K562 (cell line): ENCODE measurements around the gene TCF4. TPM values are rescaled to one million over a fixed set of nuclear protein-coding genes. Genes with fewer than 3 reads are reported as not detected.

Experiments used
- ATAC-seq: fragments of 200-7000 bp; cut with Tn5 transposase; 3 replicates; pipeline ENCODE4 v1.9.1; 2020; ENCODE audit warnings: moderate library complexity
- BruUV-seq: library from RNA; stranded (reverse); fragments of 400-500 nt; replicated peaks from 2 replicates; lab custom pipeline; 2021; lab: Mats Ljungman, UMichigan
- CTCF ChIA-PET: fragments of 300-600 bp; formaldehyde crosslinking; extraction: SDS; loops from one replicate; lab custom pipeline; 2021; ENCODE audit warnings: low intra/inter-chr PET ratio; lab: Yijun Ruan, JAX
- POLR2A ChIA-PET: fragments of 300-600, 350-650 bp; sonication (Branson Sonifier 250); formaldehyde crosslinking; extraction: SDS; loops from one replicate; lab custom pipeline; 2021; ENCODE audit warnings: antibody characterized with exemption, inconsistent platforms; lab: Yijun Ruan, JAX
- DNase-seq, 4 experiments: peaks; one replicate each; pipeline versions ENCODE4 v3.0.0 to v3.0.0-alpha.2; 2011 to 2018; ENCODE audit warnings: low spot score in 3 of 4, mixed read lengths in 3 of 4; ENCODE audit errors: extremely low read depth in 1 of 4
- FAIRE-seq: peaks from 2 replicates; lab custom pipeline; 2011; peaks lifted over from hg19 to GRCh38; lab: Jason Lieb, UNC
- H2AFZ ChIP-seq: 2 replicates; pipeline ENCODE4 v1.6.0; 2011; ENCODE audit warnings: low read depth, low read length, control low read depth, inconsistent platforms
- H3K27ac ChIP-seq: fragments of 200-600 bp; 3 replicates; pipeline ENCODE4 v1.8.0; 2011; ENCODE audit warnings: low read depth, mild to moderate bottlenecking, control low read depth, inconsistent platforms, low read length, moderate library complexity, mixed read lengths; ENCODE audit errors: extremely low read depth
- H3K27me3 ChIP-seq, 2 experiments: fragments of 300-600 bp in 1 of 2; 2 replicates in 1 of 2; 3 replicates in 1 of 2; pipeline versions ENCODE4 v1.6.0 to v1.8.0; 2011; ENCODE audit warnings: inconsistent platforms in 2 of 2, low read length in 2 of 2, mild to moderate bottlenecking in 1 of 2, mixed read lengths in 1 of 2, moderate library complexity in 1 of 2; ENCODE audit not compliant: control insufficient read depth in 2 of 2, insufficient read depth in 2 of 2
- H3K36me3 ChIP-seq: fragments of 300-600 bp; 3 replicates; pipeline ENCODE4 v1.8.0; 2011; ENCODE audit warnings: mild to moderate bottlenecking, low read length, inconsistent platforms; ENCODE audit not compliant: control insufficient read depth, insufficient read depth
- H3K4me1 ChIP-seq, 2 experiments: fragments of 200-600 bp in 1 of 2; replicated peaks in 1 of 2; 2 replicates in 1 of 2; 3 replicates in 1 of 2; pipeline versions ENCODE4 v1.5.1 to v1.8.0; 2011; ENCODE audit warnings: inconsistent platforms in 2 of 2, low read length in 2 of 2, mild to moderate bottlenecking in 1 of 2, mixed read lengths in 1 of 2, moderate library complexity in 1 of 2; ENCODE audit not compliant: control insufficient read depth in 2 of 2, insufficient read depth in 2 of 2
- H3K4me2 ChIP-seq: 2 replicates; pipeline ENCODE4 v1.6.1; 2011; ENCODE audit warnings: low read length, control low read depth, inconsistent platforms, mixed read lengths; ENCODE audit not compliant: insufficient read depth
- H3K4me3 ChIP-seq: fragments of 200-600 bp; sonication (generic), shearing (Covaris generic); 2 replicates; pipeline ENCODE4 v1.5.1; 2016; ENCODE audit warnings: control low read depth, inconsistent platforms
- H3K79me2 ChIP-seq: fragments of 200-600 bp; 3 replicates; pipeline ENCODE4 v1.8.0; 2011; ENCODE audit warnings: low read length, inconsistent platforms; ENCODE audit not compliant: control insufficient read depth, insufficient read depth
- H3K9ac ChIP-seq, 2 experiments: 2 replicates each; pipeline versions ENCODE4 v1.6.0 to v1.6.1; 2011; ENCODE audit warnings: low read depth in 2 of 2, low read length in 2 of 2, control low read depth in 1 of 2, inconsistent platforms in 1 of 2, mild to moderate bottlenecking in 1 of 2, mixed read lengths in 1 of 2; ENCODE audit not compliant: insufficient read depth in 1 of 2
- H3K9me1 ChIP-seq: one replicate; pipeline ENCODE4 v1.6.0; 2011; ENCODE audit warnings: inconsistent platforms, mild to moderate bottlenecking, low read length, moderate library complexity; ENCODE audit not compliant: control insufficient read depth, insufficient read depth
- H3K9me3 ChIP-seq: replicated peaks from 2 replicates; pipeline ENCODE4 v1.5.1; 2011; ENCODE audit warnings: low read depth, low read length, inconsistent platforms; ENCODE audit not compliant: control insufficient read depth, insufficient read depth
- H4K20me1 ChIP-seq: replicated peaks from 2 replicates; pipeline ENCODE4 v1.6.1; 2011; ENCODE audit warnings: low read length, inconsistent platforms, mixed read lengths; ENCODE audit not compliant: control insufficient read depth, insufficient read depth
- EGR1 ChIP-seq: fragments of 450-650 bp; conservative IDR thresholded peaks from 2 replicates; pipeline ENCODE4 v1.6.1; 2017; ENCODE audit warnings: mild to moderate bottlenecking
- HMBOX1 ChIP-seq: sonication (generic); IDR thresholded peaks from 2 replicates; pipeline ENCODE4 v1.6.1; 2016
- NCOA4 ChIP-seq: fragments of 450-650 bp; IDR thresholded peaks from 2 replicates; pipeline ENCODE4 v1.6.1; 2018; ENCODE audit warnings: mild to moderate bottlenecking; ENCODE audit not compliant: partially characterized antibody
- PTTG1 ChIP-seq: fragments of 450-650 bp; IDR thresholded peaks from 2 replicates; pipeline ENCODE4 v1.6.1; 2016; ENCODE audit warnings: low read depth, mild to moderate bottlenecking, missing genetic modification characterization, missing compliant biosample characterization
- RBM39 ChIP-seq: fragments of 200-400 bp; formaldehyde crosslinking; optimal IDR thresholded peaks from 2 replicates; pipeline ENCODE3; 2018; ENCODE audit warnings: low read depth, low read length
- TRIM25 ChIP-seq: fragments of 450-650 bp; IDR thresholded peaks from 2 replicates; pipeline ENCODE4 v1.7.0; 2016; ENCODE audit warnings: borderline replicate concordance
- ZNF354B ChIP-seq: fragments of 250-450 bp; sonication (Bioruptor Pico); IDR thresholded peaks from 2 replicates; pipeline ENCODE4 v1.4.0; 2020
- ZNF584 ChIP-seq: fragments of 200-800 bp; sonication (Bioruptor generic); IDR thresholded peaks from 2 replicates; pipeline ENCODE4 v1.6.1; 2016; ENCODE audit warnings: low read depth, mild to moderate bottlenecking, missing genetic modification characterization, missing compliant biosample characterization
- WGBS: fragments of 100-300 bp; shearing (Covaris generic); methylation state at CpG from one replicate; pipeline ENCODE4 v1.1.6; 2016; ENCODE audit warnings: low coverage, mixed read lengths; ENCODE audit not compliant: insufficient coverage; ENCODE audit errors: missing lambda C conversion rate; 5-methylcytosine and 5-hydroxymethylcytosine counted together
- in situ Hi-C: fragments of 300-500 bp; cut with MboI; formaldehyde crosslinking; loops from 4 replicates; pipeline ENCODE4 v1.15.0; 2018; ENCODE audit warnings: inconsistent platforms, mixed read lengths
- intact Hi-C: fragments of 100-400 bp; cut with micrococcal nuclease; formaldehyde crosslinking; loops from 2 replicates; pipeline ENCODE4 v1.14.2; 2022
- polyA plus RNA-seq, 8 experiments: library from polyadenylated mRNA; depleted of rRNA in 4 of 8; stranded (reverse) in 5 of 8; unstranded in 3 of 8; fragments of >200 nt; fragmentation: Nextera tagmentation in 2 of 8; fragmentation: Illumina TruSeq in 1 of 8; extraction: Ambion mirVana in 2 of 8; extraction: Trizol in 1 of 8; gene quantifications; 2 replicates each; pipeline versions ENCODE4 v1.2.1 to v1.2.3, GENCODE V29; 2011 to 2014; ENCODE audit warnings: inconsistent platforms in 1 of 8, missing spikeins in 1 of 8
- total RNA-seq, 7 experiments: library from RNA; depleted of rRNA in 6 of 7; stranded (reverse); fragments of >200 nt in 6 of 7; fragmentation: Illumina TruSeq in 2 of 7; extraction: Trizol in 2 of 7; gene quantifications; 2 replicates each; pipeline versions ENCODE4 v1.2.1 to v1.2.3, GENCODE V29; 2011 to 2021; ENCODE audit warnings: low replicate concordance in 1 of 7
- TF ChIP-seq, protein P1 (sequence below): sonication (generic); formaldehyde crosslinking; IDR thresholded peaks from 2 replicates; pipeline ENCODE4 v1.5.0; 2020; ENCODE audit warnings: missing genetic modification reagents
- TF ChIP-seq, protein P2 (sequence below): sonication (generic); formaldehyde crosslinking; IDR thresholded peaks from 2 replicates; pipeline ENCODE4 v1.8.0; 2022; ENCODE audit warnings: mild to moderate bottlenecking, missing genetic modification reagents
- TF ChIP-seq, protein P3 (sequence below): fragments of 250-450 bp; sonication (Bioruptor Pico); IDR thresholded peaks from 2 replicates; pipeline ENCODE4 v1.5.0; 2021; ENCODE audit warnings: mild to moderate bottlenecking, borderline replicate concordance

TCF4 gene
- total and polyA plus RNA-seq, 9 of the 15 experiments (the other 6 are each of a cell fraction or from before 2014, with no cell fraction given), result 4.8 to 24.7 (median 15.2) TPM

GRCh38 chr18:55499526-55499925 lies 88.5 kb downstream of the TCF4 start (continued):
- TF ChIP-seq TRIM25, result no peak
- no peak for TF ChIP-seq HMBOX1
- no peak for TF ChIP-seq NCOA4

DNA sequence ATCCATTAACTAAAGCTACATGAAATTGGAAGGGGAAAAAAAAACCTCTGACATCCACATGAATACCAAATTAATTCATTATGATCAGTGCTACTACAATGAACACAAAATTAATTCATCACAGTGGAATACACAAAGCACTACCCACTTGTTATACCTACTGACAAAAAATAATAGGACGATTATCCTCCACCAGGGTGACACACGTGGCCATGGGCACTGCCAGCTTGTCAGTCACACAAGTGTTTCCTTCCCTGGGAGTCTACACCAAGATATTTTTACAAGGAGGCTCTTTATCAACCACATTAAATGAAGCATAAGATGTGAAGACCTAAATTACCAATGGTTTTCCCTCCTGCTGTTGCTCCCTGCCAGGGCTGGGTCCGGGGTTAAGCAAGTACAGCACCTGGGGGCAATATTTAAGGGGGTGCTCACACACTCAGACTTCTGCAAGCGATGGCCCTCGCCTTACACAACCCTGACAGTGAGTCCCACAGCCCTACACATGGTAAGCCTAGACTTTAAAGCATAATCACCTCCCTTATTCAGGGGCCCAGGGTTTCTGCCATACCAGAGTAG lies 90.1 kb downstream of the TCF4 start:
- DNase-seq, result no peak
- Histone ChIP-seq H3K4me3 (no peak overlapping the region), H3K79me2 (no peaks in the 10 kb centered on the region), H3K27ac (no peak overlapping the region), H3K27me3 (no peaks in the 10 kb centered on the region), H3K9me3 (no peaks in the 10 kb centered on the region), H3K4me1 (no peaks in the 10 kb centered on the region; a peak in 1 of 5 replicates), H3K9ac (no peak overlapping the region), H2AFZ (no peak overlapping the region), H3K9me1 (no peaks in the 10 kb centered on the region), H3K36me3 (no peaks in the 10 kb centered on the region), H3K4me2 (no peak overlapping the region), H4K20me1 (no peaks in the 10 kb centered on the region; the same call in 1 of the 2 replicates)
- intact Hi-C loops (no loop called here), in situ Hi-C loops (no loop called here)
- WGBS, result 51% methylated on average over 5 of the region's 5 CpGs
- ChIA-PET CTCF (no interaction called here), POLR2A (no interaction called here)
- ATAC-seq, result no peak
- no TSS peak for BruUV-seq
- no peak for FAIRE-seq
- no peak for TF ChIP-seq PTTG1 (tag)
- TF ChIP-seq, protein P1, sequence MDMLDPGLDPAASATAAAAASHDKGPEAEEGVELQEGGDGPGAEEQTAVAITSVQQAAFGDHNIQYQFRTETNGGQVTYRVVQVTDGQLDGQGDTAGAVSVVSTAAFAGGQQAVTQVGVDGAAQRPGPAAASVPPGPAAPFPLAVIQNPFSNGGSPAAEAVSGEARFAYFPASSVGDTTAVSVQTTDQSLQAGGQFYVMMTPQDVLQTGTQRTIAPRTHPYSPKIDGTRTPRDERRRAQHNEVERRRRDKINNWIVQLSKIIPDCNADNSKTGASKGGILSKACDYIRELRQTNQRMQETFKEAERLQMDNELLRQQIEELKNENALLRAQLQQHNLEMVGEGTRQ (CRISPR knock-in tag), result no peak
- TF ChIP-seq, protein P2, sequence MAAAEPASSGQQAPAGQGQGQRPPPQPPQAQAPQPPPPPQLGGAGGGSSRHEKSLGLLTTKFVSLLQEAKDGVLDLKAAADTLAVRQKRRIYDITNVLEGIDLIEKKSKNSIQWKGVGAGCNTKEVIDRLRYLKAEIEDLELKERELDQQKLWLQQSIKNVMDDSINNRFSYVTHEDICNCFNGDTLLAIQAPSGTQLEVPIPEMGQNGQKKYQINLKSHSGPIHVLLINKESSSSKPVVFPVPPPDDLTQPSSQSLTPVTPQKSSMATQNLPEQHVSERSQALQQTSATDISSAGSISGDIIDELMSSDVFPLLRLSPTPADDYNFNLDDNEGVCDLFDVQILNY (CRISPR knock-in tag), result no peak
- TF ChIP-seq, protein P3, sequence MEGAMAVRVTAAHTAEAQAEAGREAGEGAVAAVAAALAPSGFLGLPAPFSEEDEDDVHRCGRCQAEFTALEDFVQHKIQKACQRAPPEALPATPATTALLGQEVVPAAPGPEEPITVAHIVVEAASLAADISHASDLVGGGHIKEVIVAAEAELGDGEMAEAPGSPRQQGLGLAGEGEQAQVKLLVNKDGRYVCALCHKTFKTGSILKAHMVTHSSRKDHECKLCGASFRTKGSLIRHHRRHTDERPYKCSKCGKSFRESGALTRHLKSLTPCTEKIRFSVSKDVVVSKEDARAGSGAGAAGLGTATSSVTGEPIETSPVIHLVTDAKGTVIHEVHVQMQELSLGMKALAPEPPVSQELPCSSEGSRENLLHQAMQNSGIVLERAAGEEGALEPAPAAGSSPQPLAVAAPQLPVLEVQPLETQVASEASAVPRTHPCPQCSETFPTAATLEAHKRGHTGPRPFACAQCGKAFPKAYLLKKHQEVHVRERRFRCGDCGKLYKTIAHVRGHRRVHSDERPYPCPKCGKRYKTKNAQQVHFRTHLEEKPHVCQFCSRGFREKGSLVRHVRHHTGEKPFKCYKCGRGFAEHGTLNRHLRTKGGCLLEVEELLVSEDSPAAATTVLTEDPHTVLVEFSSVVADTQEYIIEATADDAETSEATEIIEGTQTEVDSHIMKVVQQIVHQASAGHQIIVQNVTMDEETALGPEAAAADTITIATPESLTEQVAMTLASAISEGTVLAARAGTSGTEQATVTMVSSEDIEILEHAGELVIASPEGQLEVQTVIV (CRISPR knock-in tag), result no peak
- no peak for TF ChIP-seq ZNF584 (CRISPR knock-in tag)
- TF ChIP-seq RBM39, result no peak
- TF ChIP-seq EGR1, result no peak
- no peak for TF ChIP-seq ZNF354B (CRISPR knock-in tag)
